SH-SY5Y (cell line): Measurements from ENCODE around the gene MUSTN1.

Experiments
- GATA2 ChIP-seq: IDR thresholded peaks from 2 replicates; pipeline ENCODE4 v1.6.1; 2011; ENCODE audit warnings: mild to moderate bottlenecking, low read depth, low read length
- GATA3 ChIP-seq: IDR thresholded peaks from 2 replicates; pipeline ENCODE4 v1.6.1; 2011; ENCODE audit warnings: low read depth, mild to moderate bottlenecking, low read length, moderate library complexity

GRCh38 chr3:52813810-52814209 is 21.0 kb downstream of the MUSTN1 start:
- no peak for TF ChIP-seq GATA3
- no peak for TF ChIP-seq GATA2
